PC-9 (cell line): ENCODE data around the gene RPS17. TPM values are rescaled to one million over a fixed set of nuclear protein-coding genes. Genes with fewer than 3 reads are reported as not detected.

Source experiments
- BruUV-seq: library from RNA; stranded (reverse); fragments of 400-500 nt; replicated peaks from 2 replicates; lab custom pipeline; 2021; lab: Mats Ljungman, UMichigan
- CTCF ChIA-PET: fragments of 300-600 bp; sonication (Branson Sonifier 250); formaldehyde crosslinking; loops from one replicate; lab custom pipeline; 2022; ENCODE audit warnings: antibody characterized with exemption; lab: Charles Lee
- POLR2A ChIA-PET: fragments of 300-600 bp; sonication (Branson Sonifier 250); formaldehyde crosslinking; loops from one replicate; lab custom pipeline; 2022; ENCODE audit warnings: antibody characterized with exemption; ENCODE audit not compliant: unreplicated experiment; lab: Charles Lee
- DNase-seq, 2 experiments: peaks; one replicate each; pipeline versions ENCODE4 v3.0.0 to v3.0.0-alpha.2; 2015 to 2022; ENCODE audit warnings: mixed read lengths in 1 of 2
- H2AFZ ChIP-seq: fragments of 200-600 bp; sonication (generic); 2 replicates; pipeline ENCODE4 v1.8.1; 2017; ENCODE audit warnings: antibody characterized with exemption
- H3F3A ChIP-seq: fragments of 200-600 bp; sonication (generic); 2 replicates; pipeline ENCODE4 v1.8.1; 2017; ENCODE audit warnings: antibody characterized with exemption, mild to moderate bottlenecking, low read depth; ENCODE audit not compliant: insufficient read depth
- H3K27ac ChIP-seq: fragments of 200-600 bp; sonication (generic); 2 replicates; pipeline ENCODE4 v1.6.1; 2016; ENCODE audit warnings: mixed run types
- H3K27me3 ChIP-seq: fragments of 200-600 bp; sonication (generic); 2 replicates; pipeline ENCODE4 v1.6.1; 2016; ENCODE audit warnings: low read depth, mixed run types; ENCODE audit not compliant: insufficient read depth
- H3K36me3 ChIP-seq: fragments of 200-600 bp; sonication (generic); 2 replicates; pipeline ENCODE4 v1.6.1; 2016; ENCODE audit warnings: low read depth, mixed run types
- H3K4me1 ChIP-seq: fragments of 200-600 bp; sonication (generic); replicated peaks from 2 replicates; pipeline ENCODE4 v1.6.1; 2016; ENCODE audit warnings: mixed run types; ENCODE audit not compliant: insufficient read depth
- H3K4me2 ChIP-seq: fragments of 200-600 bp; sonication (generic); 2 replicates; pipeline ENCODE4 v1.6.1; 2017; ENCODE audit warnings: mixed run types
- H3K4me3 ChIP-seq: fragments of 200-600 bp; sonication (generic); 2 replicates; pipeline ENCODE4 v1.6.1; 2016; ENCODE audit warnings: mixed run types
- H3K79me2 ChIP-seq: fragments of 200-600 bp; sonication (generic); 2 replicates; pipeline ENCODE4 v1.6.1; 2017; ENCODE audit warnings: low read depth, mixed run types
- H3K9me2 ChIP-seq: fragments of 200-600 bp; sonication (generic); 2 replicates; pipeline ENCODE4 v1.8.1; 2017; ENCODE audit warnings: mild to moderate bottlenecking; ENCODE audit not compliant: insufficient read depth
- H3K9me3 ChIP-seq: fragments of 200-600 bp; sonication (generic); 2 replicates; pipeline ENCODE4 v1.8.1; 2016; ENCODE audit warnings: low read depth; ENCODE audit not compliant: insufficient read depth
- H4K20me1 ChIP-seq: fragments of 200-600 bp; sonication (generic); 2 replicates; pipeline ENCODE4 v1.8.1; 2017; ENCODE audit not compliant: insufficient read depth
- EZH2 ChIP-seq: fragments of 200-600 bp; sonication (generic); IDR thresholded peaks from 2 replicates; pipeline ENCODE4 v1.8.0; 2017; ENCODE audit warnings: antibody characterized with exemption, low read depth
- intact Hi-C: fragments of 100-400 bp; cut with micrococcal nuclease; formaldehyde crosslinking; loops from one replicate; pipeline ENCODE4 v1.10.0; 2022; ENCODE audit not compliant: unreplicated experiment
- total RNA-seq: library from RNA; stranded (reverse); gene quantifications from 2 replicates; pipeline ENCODE4 v1.2.3, GENCODE V29; 2021
- TF ChIP-seq, protein P1 (sequence below): fragments of 200-600 bp; sonication (generic); conservative IDR thresholded peaks from 2 replicates; pipeline ENCODE4 v1.6.1; 2017; ENCODE audit warnings: mixed run types, antibody characterized with exemption, mild to moderate bottlenecking, moderate library complexity

RPS17 gene
- total RNA-seq, 1 experiment from 2014 or later: 1,891 TPM

DNA sequence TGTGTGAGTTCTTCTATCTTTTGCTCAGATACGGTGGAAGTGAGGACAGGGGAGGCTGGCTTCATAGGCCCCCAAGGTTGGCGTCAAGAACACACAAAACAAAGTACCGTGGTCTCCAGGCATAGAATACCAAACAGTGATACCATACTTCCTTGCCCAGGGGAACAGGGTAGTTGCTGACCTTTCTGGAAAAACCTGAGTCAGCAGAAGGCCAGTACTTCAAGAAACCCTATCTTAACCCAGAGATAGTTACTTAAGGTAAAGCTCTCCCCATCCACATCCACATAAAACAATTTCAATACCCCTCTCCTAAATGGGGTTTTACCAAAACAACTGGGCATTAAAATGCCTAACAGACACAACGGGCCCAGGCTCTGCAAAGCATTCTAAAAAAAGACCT is 29.6 kb upstream of the RPS17 start:
- DNase-seq: no peak
- Histone ChIP-seq H3K4me1 (no peaks in the 10 kb centered on the region), H4K20me1 (no peaks in the 10 kb centered on the region), H2AFZ (no peak overlapping the region), H3K36me3 (no peaks in the 10 kb centered on the region), H3K4me3 (no peak overlapping the region), H3K27me3 (peaks cover 23% of the 10 kb centered on the region), H3K9me2 (no peaks in the 10 kb centered on the region), H3K27ac (no peak overlapping the region), H3F3A (no peaks in the 10 kb centered on the region), H3K4me2 (no peak overlapping the region), H3K9me3 (no peaks in the 10 kb centered on the region), H3K79me2 (no peaks in the 10 kb centered on the region)
- POLR2A ChIA-PET: interaction anchor here (0.8 kb wide), 1 partner anchor 560 kb away, joined by 9 read pairs; no protein-coding TSS in a partner anchor
- CTCF ChIA-PET: no interaction called here
- no TSS peak for BruUV-seq
- intact Hi-C loops: no loop called here
- TF ChIP-seq, protein P1, sequence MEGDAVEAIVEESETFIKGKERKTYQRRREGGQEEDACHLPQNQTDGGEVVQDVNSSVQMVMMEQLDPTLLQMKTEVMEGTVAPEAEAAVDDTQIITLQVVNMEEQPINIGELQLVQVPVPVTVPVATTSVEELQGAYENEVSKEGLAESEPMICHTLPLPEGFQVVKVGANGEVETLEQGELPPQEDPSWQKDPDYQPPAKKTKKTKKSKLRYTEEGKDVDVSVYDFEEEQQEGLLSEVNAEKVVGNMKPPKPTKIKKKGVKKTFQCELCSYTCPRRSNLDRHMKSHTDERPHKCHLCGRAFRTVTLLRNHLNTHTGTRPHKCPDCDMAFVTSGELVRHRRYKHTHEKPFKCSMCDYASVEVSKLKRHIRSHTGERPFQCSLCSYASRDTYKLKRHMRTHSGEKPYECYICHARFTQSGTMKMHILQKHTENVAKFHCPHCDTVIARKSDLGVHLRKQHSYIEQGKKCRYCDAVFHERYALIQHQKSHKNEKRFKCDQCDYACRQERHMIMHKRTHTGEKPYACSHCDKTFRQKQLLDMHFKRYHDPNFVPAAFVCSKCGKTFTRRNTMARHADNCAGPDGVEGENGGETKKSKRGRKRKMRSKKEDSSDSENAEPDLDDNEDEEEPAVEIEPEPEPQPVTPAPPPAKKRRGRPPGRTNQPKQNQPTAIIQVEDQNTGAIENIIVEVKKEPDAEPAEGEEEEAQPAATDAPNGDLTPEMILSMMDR: no peak
- TF ChIP-seq EZH2: no peak

DNA sequence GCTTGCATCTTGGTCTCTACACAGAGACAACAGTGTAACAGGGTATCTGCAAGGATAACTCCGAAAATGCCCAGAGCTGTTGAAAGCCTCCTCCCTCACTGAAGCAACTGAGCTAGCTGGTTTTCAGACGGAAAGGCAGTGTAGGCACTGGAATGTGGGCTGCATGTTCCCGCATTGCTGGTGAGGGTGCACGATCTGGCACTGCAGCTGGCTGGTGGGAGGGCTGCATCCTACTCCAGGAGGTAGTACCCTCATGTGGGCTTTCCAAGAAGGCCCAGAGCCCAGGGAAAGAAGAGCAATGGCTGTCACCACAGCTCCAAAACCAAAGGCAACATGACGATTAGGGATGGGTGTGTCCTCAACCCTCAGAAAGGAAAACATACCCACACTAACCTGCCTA is 28.7 kb upstream of the RPS17 start:
- H3K79me2 ChIP-seq: no peaks in the 10 kb centered on the region
- H3K4me2 ChIP-seq: no peak overlapping the region
- POLR2A ChIA-PET: interaction anchor here (0.8 kb wide), 1 partner anchor 560 kb away, joined by 9 read pairs; no protein-coding TSS in a partner anchor
- no TSS peak for BruUV-seq
- H4K20me1 ChIP-seq: no peaks in the 10 kb centered on the region
- H3K9me2 ChIP-seq: no peaks in the 10 kb centered on the region
- DNase-seq: no peak
- CTCF ChIA-PET: no interaction called here
- no peak overlapping the region for H2AFZ ChIP-seq
- no peak overlapping the region for H3K27ac ChIP-seq
- no peaks in the 10 kb centered on the region for H3K4me1 ChIP-seq
- peaks cover 23% of the 10 kb centered on the region for H3K27me3 ChIP-seq
- TF ChIP-seq, protein P1: no peak
- no peak for TF ChIP-seq EZH2
- no peak overlapping the region for H3K4me3 ChIP-seq
- intact Hi-C loops: no loop called here
- no peaks in the 10 kb centered on the region for H3K36me3 ChIP-seq
- no peaks in the 10 kb centered on the region for H3K9me3 ChIP-seq
- no peaks in the 10 kb centered on the region for H3F3A ChIP-seq

GRCh38 chr15:82567661-82568060 is 27.4 kb upstream of the RPS17 start:
- TF ChIP-seq, protein P1: no peak
- H3K27ac ChIP-seq: no peak overlapping the region
- no peaks in the 10 kb centered on the region for H3K9me3 ChIP-seq
- ChIA-PET CTCF (no interaction called here), POLR2A (no interaction called here)
- no peaks in the 10 kb centered on the region for H4K20me1 ChIP-seq
- H3K4me1 ChIP-seq: no peaks in the 10 kb centered on the region
- no peak overlapping the region for H3K4me2 ChIP-seq
- no peak for DNase-seq
- no peak overlapping the region for H2AFZ ChIP-seq
- intact Hi-C loops: no loop called here
- no peak overlapping the region for H3K4me3 ChIP-seq
- no peaks in the 10 kb centered on the region for H3K36me3 ChIP-seq
- BruUV-seq: no TSS peak
- peaks cover 23% of the 10 kb centered on the region for H3K27me3 ChIP-seq
- no peaks in the 10 kb centered on the region for H3F3A ChIP-seq
- H3K9me2 ChIP-seq: no peaks in the 10 kb centered on the region
- H3K79me2 ChIP-seq: no peaks in the 10 kb centered on the region
